Measurements from ENCODE around the gene SERPINB1.

- TF ChIP-seq SP1 (IDR thresholded peaks at IDR 0.05; ENCODE audit: low read depth): no peak
- TF ChIP-seq CTCF (IDR thresholded peaks at IDR 0.05 in 2 of 3, conservative IDR thresholded peaks at IDR 0.05 in 1 of 3; ENCODE audit: borderline replicate concordance in 1 of 3, insufficient read depth in 1 of 3, low read depth in 2 of 3, low read length in 2 of 3): no peak
- no peak for TF ChIP-seq EGR1 (IDR thresholded peaks at IDR 0.05; ENCODE audit: low read depth)
- TF ChIP-seq EZH2 (IDR thresholded peaks at IDR 0.05): no peak
- TF ChIP-seq POLR2AphosphoS5 (IDR thresholded peaks at IDR 0.05; ENCODE audit: low read depth, low read length): no peak
- no peak for TF ChIP-seq POLR2A (IDR thresholded peaks at IDR 0.05; ENCODE audit: borderline replicate concordance, extremely low read depth, insufficient read depth, insufficient read length)
- no peak for TF ChIP-seq SIN3A (IDR thresholded peaks at IDR 0.05; ENCODE audit: low read depth)
- no peak for TF ChIP-seq YY1 (IDR thresholded peaks at IDR 0.05; ENCODE audit: extremely low read depth, insufficient replicate concordance, low read depth, low read length)
Measured at GRCh38 chr6:2881423-2881822, 39.8 kb upstream of the SERPINB1 start.
